Mammary epithelial cell (primary cell): ENCODE results near the gene UNC13A.

Experiments
- EZH2 ChIP-seq: IDR thresholded peaks from 2 replicates; pipeline ENCODE4 v1.6.1; 2012; ENCODE audit warnings: low read length, inconsistent platforms, borderline replicate concordance
- TF ChIP-seq, protein P1 (sequence below), 2 donors: IDR thresholded peaks in 1 of 2; conservative IDR thresholded peaks in 1 of 2; 2 replicates each; pipeline ENCODE4 v1.5.1; 2011 to 2012; ENCODE audit warnings: inconsistent platforms in 2 of 2, low read length in 2 of 2, mild to moderate bottlenecking in 2 of 2, control low read depth in 1 of 2, low read depth in 1 of 2; ENCODE audit not compliant: insufficient read depth in 1 of 2; ENCODE audit errors: extremely low read depth in 1 of 2

DNA sequence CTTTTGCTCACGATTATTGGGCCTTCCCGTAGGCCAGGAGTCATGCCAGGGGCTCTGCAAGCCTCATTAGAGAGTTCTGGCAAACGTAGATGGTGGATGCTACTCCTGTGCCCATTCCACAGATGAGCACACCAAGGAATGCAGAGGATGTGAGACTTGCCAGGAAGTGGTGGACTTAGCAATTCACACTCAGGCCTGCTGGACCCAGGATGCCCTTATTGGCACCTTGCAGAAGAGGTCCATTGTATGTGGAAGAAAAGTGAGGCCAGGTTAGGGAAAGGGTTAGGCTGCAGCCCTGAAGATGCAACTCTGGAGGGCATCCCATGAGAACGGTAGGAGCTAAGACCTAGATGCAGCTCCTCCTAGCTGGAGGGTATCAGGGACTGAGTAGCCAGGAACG is 5.9 kb downstream of the UNC13A start:
- TF ChIP-seq, protein P1, sequence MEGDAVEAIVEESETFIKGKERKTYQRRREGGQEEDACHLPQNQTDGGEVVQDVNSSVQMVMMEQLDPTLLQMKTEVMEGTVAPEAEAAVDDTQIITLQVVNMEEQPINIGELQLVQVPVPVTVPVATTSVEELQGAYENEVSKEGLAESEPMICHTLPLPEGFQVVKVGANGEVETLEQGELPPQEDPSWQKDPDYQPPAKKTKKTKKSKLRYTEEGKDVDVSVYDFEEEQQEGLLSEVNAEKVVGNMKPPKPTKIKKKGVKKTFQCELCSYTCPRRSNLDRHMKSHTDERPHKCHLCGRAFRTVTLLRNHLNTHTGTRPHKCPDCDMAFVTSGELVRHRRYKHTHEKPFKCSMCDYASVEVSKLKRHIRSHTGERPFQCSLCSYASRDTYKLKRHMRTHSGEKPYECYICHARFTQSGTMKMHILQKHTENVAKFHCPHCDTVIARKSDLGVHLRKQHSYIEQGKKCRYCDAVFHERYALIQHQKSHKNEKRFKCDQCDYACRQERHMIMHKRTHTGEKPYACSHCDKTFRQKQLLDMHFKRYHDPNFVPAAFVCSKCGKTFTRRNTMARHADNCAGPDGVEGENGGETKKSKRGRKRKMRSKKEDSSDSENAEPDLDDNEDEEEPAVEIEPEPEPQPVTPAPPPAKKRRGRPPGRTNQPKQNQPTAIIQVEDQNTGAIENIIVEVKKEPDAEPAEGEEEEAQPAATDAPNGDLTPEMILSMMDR (conservative IDR thresholded peaks at IDR 0.05 in 1 of 2, IDR thresholded peaks at IDR 0.05 in 1 of 2; ENCODE audit: extremely low read depth in 1 of 2, insufficient read depth in 1 of 2, low read depth in 1 of 2, low read length in 2 of 2) = no peak
- no peak for TF ChIP-seq EZH2
